Adipocyte (in vitro differentiated cells): Measurements from ENCODE around the gene LBHD2.

Experiments used
- DNase-seq: peaks from one replicate; pipeline ENCODE4 v3.0.0-alpha.2; 2015; ENCODE audit warnings: low read depth
- H3K27me3 ChIP-seq: replicated peaks from 2 replicates; pipeline ENCODE4 v1.7.0; 2013; ENCODE audit warnings: mild to moderate bottlenecking, low read length, moderate library complexity; ENCODE audit not compliant: control insufficient read depth, insufficient read depth
- H3K36me3 ChIP-seq: 2 replicates; pipeline ENCODE4 v1.7.0; 2013; ENCODE audit warnings: low read length, mild to moderate bottlenecking, moderate library complexity; ENCODE audit not compliant: control insufficient read depth, insufficient read depth, severe bottlenecking
- H3K4me1 ChIP-seq: 2 replicates; pipeline ENCODE4 v1.7.0; 2013; ENCODE audit warnings: mild to moderate bottlenecking, low read length, moderate library complexity; ENCODE audit not compliant: control insufficient read depth, insufficient read depth
- H3K4me3 ChIP-seq: 2 replicates; pipeline ENCODE4 v1.7.0; 2013; ENCODE audit warnings: mild to moderate bottlenecking, low read length, moderate library complexity
- H3K9ac ChIP-seq: 2 replicates; pipeline ENCODE4 v1.7.0; 2013; ENCODE audit warnings: mild to moderate bottlenecking, low read length, moderate library complexity
- H3K9me3 ChIP-seq: 2 replicates; pipeline ENCODE4 v1.7.0; 2013; ENCODE audit warnings: mild to moderate bottlenecking, low read length, moderate library complexity; ENCODE audit not compliant: control insufficient read depth

Gene LBHD2

GRCh38 chr14:103070263-103070885, 13.6 kb upstream of the LBHD2 start:
- Histone ChIP-seq H3K27me3 (no peaks in the 10 kb centered on the region), H3K4me3 (no peak overlapping the region), H3K4me1 (peaks cover 53% of the 10 kb centered on the region), H3K36me3 (no peaks in the 10 kb centered on the region), H3K9me3 (no peaks in the 10 kb centered on the region), H3K9ac (no peak overlapping the region)
- DNase-seq = no peak

- Histone ChIP-seq H3K4me1 (peaks cover 53% of the 10 kb centered on the region), H3K27me3 (no peaks in the 10 kb centered on the region)
- DNase-seq = no peak
Observed at GRCh38 chr14:103070971-103071542, 13.0 kb upstream of the LBHD2 start.

GRCh38 chr14:103071544-103072251, 12.3 kb upstream of the LBHD2 start:
- DNase-seq = no peak
- Histone ChIP-seq H3K9ac (peak overlapping the region; percentile 63), H3K4me1 (peaks cover 53% of the 10 kb centered on the region), H3K27me3 (no peaks in the 10 kb centered on the region), H3K36me3 (no peaks in the 10 kb centered on the region), H3K4me3 (no peak overlapping the region), H3K9me3 (no peaks in the 10 kb centered on the region)

More at GRCh38 chr14:103070971-103071542, 13.0 kb upstream of the LBHD2 start:
- H3K9ac ChIP-seq = peak overlapping the region; percentile 63
- no peaks in the 10 kb centered on the region for H3K36me3 ChIP-seq
- no peak overlapping the region for H3K4me3 ChIP-seq
- no peaks in the 10 kb centered on the region for H3K9me3 ChIP-seq

- Histone ChIP-seq H3K9me3 (no peaks in the 10 kb centered on the region), H3K4me3 (no peak overlapping the region), H3K36me3 (no peaks in the 10 kb centered on the region), H3K27me3 (no peaks in the 10 kb centered on the region), H3K9ac (no peak overlapping the region), H3K4me1 (peaks cover 47% of the 10 kb centered on the region)
- DNase-seq = no peak
Observed at GRCh38 chr14:103072595-103073366, 11.2 kb upstream of the LBHD2 start.

GRCh38 chr14:103073367-103073875, 10.6 kb upstream of the LBHD2 start:
- Histone ChIP-seq H3K36me3 (no peaks in the 10 kb centered on the region), H3K4me3 (no peak overlapping the region), H3K9me3 (no peaks in the 10 kb centered on the region), H3K27me3 (no peaks in the 10 kb centered on the region), H3K9ac (peak overlapping the region; percentile 84), H3K4me1 (peaks cover 40% of the 10 kb centered on the region)
- no peak for DNase-seq

- Histone ChIP-seq H3K27me3 (peaks cover 4% of the 10 kb centered on the region), H3K4me3 (no peak overlapping the region), H3K9ac (peak overlapping the region; percentile 84), H3K9me3 (no peaks in the 10 kb centered on the region), H3K4me1 (peaks cover 38% of the 10 kb centered on the region), H3K36me3 (no peaks in the 10 kb centered on the region)
- DNase-seq = no peak
Observed at GRCh38 chr14:103073876-103074728, 9.9 kb upstream of the LBHD2 start.

- no peaks in the 10 kb centered on the region for H3K36me3 ChIP-seq
- H3K9me3 ChIP-seq = no peaks in the 10 kb centered on the region
- peak overlapping the region; percentile 84 for H3K9ac ChIP-seq
- DNase-seq = no peak
- peaks cover 4% of the 10 kb centered on the region for H3K27me3 ChIP-seq
- H3K4me3 ChIP-seq = peak overlapping the region; percentile 74
- H3K4me1 ChIP-seq = peaks cover 38% of the 10 kb centered on the region
Observed at GRCh38 chr14:103074729-103075367, 9.2 kb upstream of the LBHD2 start.

- no peaks in the 10 kb centered on the region for H3K36me3 ChIP-seq
- no peak overlapping the region for H3K9ac ChIP-seq
- DNase-seq = peak; percentile 91
- peaks cover 19% of the 10 kb centered on the region for H3K4me1 ChIP-seq
- H3K4me3 ChIP-seq = no peak overlapping the region
- H3K9me3 ChIP-seq = no peaks in the 10 kb centered on the region
- H3K27me3 ChIP-seq = peaks cover 6% of the 10 kb centered on the region
Observed at GRCh38 chr14:103078420-103078749, 5.6 kb upstream of the LBHD2 start.

GRCh38 chr14:103078860-103079587, 5.0 kb upstream of the LBHD2 start:
- Histone ChIP-seq H3K36me3 (no peaks in the 10 kb centered on the region), H3K27me3 (peaks cover 6% of the 10 kb centered on the region), H3K9ac (no peak overlapping the region), H3K4me3 (no peak overlapping the region), H3K9me3 (no peaks in the 10 kb centered on the region), H3K4me1 (peaks cover 13% of the 10 kb centered on the region)
- no peak for DNase-seq

- no peak for DNase-seq
- H3K27me3 ChIP-seq = peaks cover 17% of the 10 kb centered on the region
Observed at GRCh38 chr14:103081951-103082350, 2.1 kb upstream of the LBHD2 start.

More at GRCh38 chr14:103081951-103082350, 2.1 kb upstream of the LBHD2 start:
- Histone ChIP-seq H3K4me3 (no peak overlapping the region), H3K36me3 (no peaks in the 10 kb centered on the region), H3K9me3 (no peaks in the 10 kb centered on the region), H3K9ac (no peak overlapping the region), H3K4me1 (peaks cover 7% of the 10 kb centered on the region)
